Stimulated activated naive CD8-positive, alpha-beta T cell treated with anti-CD3 and anti-CD28 coated beads, Interleukin-15, amount 100 ng/mL, for 72 hours (primary cell): Measurements from ENCODE around the gene LRTM2.

ENCODE experiments used
- ATAC-seq: fragments of 150-1000 bp; cut with Tn5 transposase; 2 replicates; pipeline ENCODE4 v1.10.0; 2021; ENCODE audit warnings: mild to moderate bottlenecking, moderate library complexity
- DNase-seq, 2 donors: peaks; one replicate each; pipeline ENCODE4 v3.0.0; 2021 to 2022
- H3K27ac Mint-ChIP-seq, 2 donors: one replicate each; pipeline ENCODE4 v1.8.0; 2022; ENCODE audit warnings: mild to moderate bottlenecking in 2 of 2, mixed read lengths in 2 of 2, moderate library complexity in 2 of 2
- H3K27me3 Mint-ChIP-seq: one replicate; pipeline ENCODE4 v1.8.0; 2022; ENCODE audit warnings: mixed read lengths
- H3K4me1 Mint-ChIP-seq: one replicate; pipeline ENCODE4 v1.8.0; 2022; ENCODE audit warnings: mild to moderate bottlenecking, mixed read lengths
- H3K4me3 Mint-ChIP-seq, 2 donors: one replicate each; pipeline ENCODE4 v1.8.0; 2022; ENCODE audit warnings: mild to moderate bottlenecking in 2 of 2, mixed read lengths in 2 of 2, moderate library complexity in 1 of 2
- H3K9me3 Mint-ChIP-seq, 2 donors: one replicate each; pipeline ENCODE4 v1.8.0; 2022; ENCODE audit warnings: mixed read lengths in 2 of 2

Gene LRTM2

GRCh38 chr12:1839956-1840951 lies 19.9 kb downstream of the LRTM2 start:
- Mint-ChIP-seq H3K4me1 (peaks cover 13% of the 10 kb centered on the region), H3K4me3 (no peak overlapping the region), H3K27ac (no peak overlapping the region), H3K9me3 (no peaks in the 10 kb centered on the region), H3K27me3 (peaks cover 29% of the 10 kb centered on the region)
- ATAC-seq (no peak), DNase-seq (no peak)

- DNase-seq (no peak), ATAC-seq (no peak)
- Mint-ChIP-seq H3K4me1 (peaks cover 13% of the 10 kb centered on the region), H3K4me3 (no peak overlapping the region), H3K27me3 (peaks cover 29% of the 10 kb centered on the region), H3K9me3 (no peaks in the 10 kb centered on the region), H3K27ac (no peak overlapping the region)
Observed at GRCh38 chr12:1840981-1841425, 20.6 kb downstream of the LRTM2 start.

GRCh38 chr12:1841586-1842182 lies 21.3 kb downstream of the LRTM2 start:
- Mint-ChIP-seq H3K27ac (peak overlapping the region in 1 of 2 donors; percentile 3), H3K9me3 (no peaks in the 10 kb centered on the region), H3K4me1 (peaks cover 13% of the 10 kb centered on the region), H3K4me3 (no peak overlapping the region), H3K27me3 (peaks cover 29% of the 10 kb centered on the region)
- ATAC-seq (no peak), DNase-seq (no peak)

GRCh38 chr12:1842183-1842904 lies 22.0 kb downstream of the LRTM2 start:
- ATAC-seq, result no peak
- Mint-ChIP-seq H3K9me3 (no peaks in the 10 kb centered on the region), H3K4me3 (no peak overlapping the region), H3K27ac (peak overlapping the region in 1 of 2 donors; percentile 69), H3K27me3 (peaks cover 29% of the 10 kb centered on the region), H3K4me1 (peaks cover 13% of the 10 kb centered on the region)
- peak in 1 of 2 donors; percentile 8 for DNase-seq

DNA sequence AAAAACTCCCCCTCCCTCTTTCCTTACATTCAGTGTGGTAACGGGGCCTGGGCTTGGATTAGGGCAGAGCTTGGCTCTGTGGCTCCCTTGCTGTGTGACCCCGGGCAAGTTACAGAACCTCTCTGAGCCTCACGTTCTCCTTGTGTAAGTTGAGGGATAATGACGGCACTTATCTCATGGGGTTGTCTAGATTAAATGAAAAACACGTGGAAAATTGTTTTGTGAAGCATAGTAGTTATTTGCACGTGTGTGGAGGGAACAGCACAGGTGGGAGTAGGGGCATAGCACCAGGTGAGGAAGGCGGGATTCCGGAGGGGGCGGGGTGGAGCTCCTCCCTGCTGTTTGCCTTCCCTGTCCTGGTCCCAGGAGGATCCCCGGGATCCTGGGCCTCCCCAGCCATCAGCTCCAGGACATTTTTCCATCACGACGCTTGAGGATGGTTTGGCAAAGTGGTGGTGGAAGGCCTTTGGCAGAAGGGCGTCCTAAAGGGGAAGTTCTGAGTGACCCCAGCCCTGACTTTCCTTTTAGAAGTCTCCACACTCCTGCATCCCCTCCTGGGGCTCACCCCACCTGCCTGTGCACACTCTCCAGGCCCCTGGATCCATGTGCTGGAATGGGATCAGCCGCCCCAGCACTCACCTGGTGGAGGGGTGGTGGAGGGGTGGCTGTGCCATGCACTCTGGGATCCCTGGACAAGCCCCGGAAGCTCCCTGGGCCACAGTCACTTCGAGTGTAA lies 22.7 kb downstream of the LRTM2 start:
- H3K27ac Mint-ChIP-seq, result peak overlapping the region in 1 of 2 donors; percentile 69

GRCh38 chr12:1843641-1844005 lies 23.3 kb downstream of the LRTM2 start:
- ATAC-seq, result no peak
- Mint-ChIP-seq H3K4me1 (peaks cover 13% of the 10 kb centered on the region), H3K27me3 (peaks cover 29% of the 10 kb centered on the region), H3K27ac (no peak overlapping the region), H3K4me3 (no peak overlapping the region), H3K9me3 (no peaks in the 10 kb centered on the region)
- DNase-seq, result no peak

More for the DNA sequence above, 22.7 kb downstream of the LRTM2 start:
- Mint-ChIP-seq H3K4me1 (peaks cover 13% of the 10 kb centered on the region), H3K9me3 (no peaks in the 10 kb centered on the region), H3K27me3 (peaks cover 29% of the 10 kb centered on the region), H3K4me3 (no peak overlapping the region)
- ATAC-seq (no peak), DNase-seq (peak in 1 of 2 donors; percentile 3)

DNA sequence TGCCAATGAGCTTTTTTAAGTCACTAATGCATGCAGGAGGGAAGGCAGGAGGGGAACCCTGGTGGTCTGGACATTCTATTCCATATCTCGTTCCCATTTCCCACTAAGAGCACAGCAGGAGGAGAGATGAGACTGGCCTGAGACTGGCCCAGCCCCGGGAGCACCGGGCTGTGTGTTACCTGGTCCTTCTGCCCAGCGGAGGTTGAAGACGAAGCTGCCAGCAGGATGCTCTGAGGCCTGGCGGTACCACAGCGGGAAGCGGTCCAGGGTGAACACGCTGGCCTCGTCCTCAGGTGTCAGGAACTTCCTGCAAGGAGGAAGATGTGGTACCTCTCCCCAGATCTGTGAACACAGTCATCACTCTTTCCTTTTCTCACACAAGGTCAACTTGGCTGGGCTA lies 23.9 kb downstream of the LRTM2 start:
- DNase-seq (peak in 1 of 2 donors; percentile 1), ATAC-seq (no peak)
- Mint-ChIP-seq H3K4me1 (peaks cover 13% of the 10 kb centered on the region), H3K27me3 (peaks cover 29% of the 10 kb centered on the region), H3K9me3 (no peaks in the 10 kb centered on the region), H3K4me3 (no peak overlapping the region), H3K27ac (no peak overlapping the region)

DNA sequence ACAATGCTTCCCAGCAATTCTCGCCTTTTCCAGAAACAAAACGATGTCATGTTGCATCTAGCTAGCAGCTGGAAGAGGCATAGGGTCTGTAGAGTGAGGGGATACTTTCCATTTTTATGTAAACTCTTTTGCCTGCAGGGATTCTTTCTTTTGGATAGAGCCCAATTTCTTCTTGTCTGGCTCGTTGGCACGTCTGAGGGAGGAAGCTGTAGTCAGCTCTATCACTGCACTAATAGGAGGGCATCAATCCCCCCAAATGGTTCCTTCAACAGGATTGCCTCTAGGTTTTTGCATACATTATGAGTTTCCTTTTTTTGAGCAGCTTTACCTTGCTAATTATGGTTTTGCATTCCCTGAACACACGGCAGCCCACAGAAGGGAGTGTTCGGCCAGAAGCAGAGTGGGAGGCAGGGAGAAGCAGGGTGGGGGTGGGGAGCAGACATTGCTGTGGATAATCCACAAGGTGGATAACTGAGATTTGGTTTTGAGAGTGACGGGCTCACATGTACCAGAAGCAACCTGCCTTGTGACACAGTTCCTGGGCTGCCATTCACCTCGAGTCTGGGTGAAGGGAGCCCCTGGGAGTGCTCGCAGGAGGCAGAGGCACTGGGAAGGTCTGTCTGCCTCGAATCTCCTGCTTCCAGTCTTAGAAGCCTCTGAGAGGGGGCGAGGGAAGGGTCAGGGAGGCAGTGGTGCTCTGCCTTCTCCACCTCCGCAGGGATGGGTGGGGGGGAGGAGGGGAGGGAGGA lies 24.5 kb downstream of the LRTM2 start:
- Mint-ChIP-seq H3K4me1 (peaks cover 13% of the 10 kb centered on the region), H3K27me3 (peaks cover 29% of the 10 kb centered on the region), H3K9me3 (no peaks in the 10 kb centered on the region), H3K4me3 (no peak overlapping the region), H3K27ac (no peak overlapping the region)
- DNase-seq, result peak in 1 of 2 donors; percentile 1
- ATAC-seq, result no peak

GRCh38 chr12:1845427-1845826 lies 25.1 kb downstream of the LRTM2 start:
- ATAC-seq, result no peak
- peak in 1 of 2 donors; percentile 5 for DNase-seq
- H3K27ac Mint-ChIP-seq, result no peak overlapping the region
- no peak overlapping the region for H3K4me3 Mint-ChIP-seq
- H3K9me3 Mint-ChIP-seq, result no peaks in the 10 kb centered on the region
- H3K27me3 Mint-ChIP-seq, result peaks cover 29% of the 10 kb centered on the region
- H3K4me1 Mint-ChIP-seq, result peaks cover 13% of the 10 kb centered on the region

DNA sequence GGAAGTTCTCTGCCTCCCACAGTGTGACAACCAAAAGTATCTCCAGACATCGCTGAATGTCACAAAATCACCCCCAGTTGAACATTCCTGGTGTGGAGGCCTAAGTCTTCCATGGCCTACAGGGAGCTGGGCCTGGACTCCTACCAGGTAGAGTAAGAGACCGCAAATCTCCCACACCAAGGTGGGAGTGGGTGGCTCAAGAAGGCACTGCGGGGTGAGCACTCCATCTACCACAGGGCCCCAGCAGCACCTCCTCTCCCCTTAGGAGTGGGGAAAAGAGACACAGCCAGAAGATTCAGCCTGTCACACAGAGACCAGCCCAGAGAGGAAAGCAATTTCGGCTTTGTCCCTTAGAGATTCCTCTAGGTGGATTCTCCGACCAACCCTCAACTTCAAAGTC lies 25.5 kb downstream of the LRTM2 start:
- no peak for DNase-seq
- peak overlapping the region in 1 of 2 donors; percentile 85 for H3K27ac Mint-ChIP-seq
- H3K4me3 Mint-ChIP-seq, result no peak overlapping the region
- H3K27me3 Mint-ChIP-seq, result peaks cover 29% of the 10 kb centered on the region
- H3K9me3 Mint-ChIP-seq, result no peaks in the 10 kb centered on the region
- no peak for ATAC-seq
- peaks cover 13% of the 10 kb centered on the region for H3K4me1 Mint-ChIP-seq

GRCh38 chr12:1846421-1847405 lies 26.3 kb downstream of the LRTM2 start:
- Mint-ChIP-seq H3K4me3 (no peak overlapping the region), H3K27ac (peak overlapping the region in 1 of 2 donors; percentile 33), H3K9me3 (no peaks in the 10 kb centered on the region), H3K27me3 (peaks cover 23% of the 10 kb centered on the region), H3K4me1 (peaks cover 13% of the 10 kb centered on the region)
- ATAC-seq (no peak), DNase-seq (no peak)

DNA sequence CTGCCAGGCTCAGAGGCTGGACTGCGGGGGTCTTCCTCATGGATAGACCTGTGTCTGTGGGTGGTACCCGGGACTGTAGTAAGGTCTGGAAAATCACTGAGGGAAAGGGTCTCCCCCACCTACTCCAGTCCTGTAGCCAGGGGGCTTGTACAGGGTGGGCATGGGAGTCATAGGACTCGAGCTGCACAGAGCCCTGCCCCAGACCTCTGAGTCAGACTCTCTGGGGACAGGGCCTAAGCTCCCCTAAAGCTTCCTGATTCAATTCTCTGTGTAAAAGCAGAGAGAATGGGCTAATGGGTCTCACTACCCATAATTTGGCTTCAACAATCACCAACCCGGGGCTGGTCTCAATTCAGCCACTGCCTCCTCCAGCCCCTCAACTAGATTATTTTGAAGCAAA lies 27.0 kb downstream of the LRTM2 start:
- Mint-ChIP-seq H3K4me3 (no peak overlapping the region), H3K27me3 (peaks cover 18% of the 10 kb centered on the region), H3K9me3 (no peaks in the 10 kb centered on the region), H3K27ac (no peak overlapping the region), H3K4me1 (peaks cover 6% of the 10 kb centered on the region)
- no peak for DNase-seq
- ATAC-seq, result no peak

DNA sequence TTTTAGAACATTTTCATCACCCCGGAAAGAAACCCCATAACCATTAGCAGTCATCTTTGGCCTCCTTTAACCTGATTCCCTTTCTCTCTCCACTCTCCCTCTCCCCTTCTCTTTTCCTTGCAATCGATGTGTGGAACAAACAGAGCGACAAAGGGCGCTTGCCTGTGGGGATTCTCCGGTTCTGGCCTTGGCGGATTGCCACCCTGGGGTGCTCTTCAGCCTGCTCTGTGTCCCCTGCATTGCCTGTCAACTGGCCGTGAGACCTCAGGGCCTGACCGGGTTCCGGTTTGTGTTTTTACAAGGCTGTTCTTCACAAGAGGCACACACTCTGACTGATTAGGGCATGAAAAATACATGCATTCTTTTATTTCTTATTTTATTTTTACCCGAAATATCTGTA lies 27.8 kb downstream of the LRTM2 start:
- H3K27ac Mint-ChIP-seq, result no peak overlapping the region
- no peaks in the 10 kb centered on the region for H3K9me3 Mint-ChIP-seq
- H3K27me3 Mint-ChIP-seq, result peaks cover 12% of the 10 kb centered on the region
- ATAC-seq (no peak), DNase-seq (no peak)
- no peak overlapping the region for H3K4me3 Mint-ChIP-seq
- no peaks in the 10 kb centered on the region for H3K4me1 Mint-ChIP-seq
